ENCODE results near the gene DSCAM.

The DSCAM gene

DNA sequence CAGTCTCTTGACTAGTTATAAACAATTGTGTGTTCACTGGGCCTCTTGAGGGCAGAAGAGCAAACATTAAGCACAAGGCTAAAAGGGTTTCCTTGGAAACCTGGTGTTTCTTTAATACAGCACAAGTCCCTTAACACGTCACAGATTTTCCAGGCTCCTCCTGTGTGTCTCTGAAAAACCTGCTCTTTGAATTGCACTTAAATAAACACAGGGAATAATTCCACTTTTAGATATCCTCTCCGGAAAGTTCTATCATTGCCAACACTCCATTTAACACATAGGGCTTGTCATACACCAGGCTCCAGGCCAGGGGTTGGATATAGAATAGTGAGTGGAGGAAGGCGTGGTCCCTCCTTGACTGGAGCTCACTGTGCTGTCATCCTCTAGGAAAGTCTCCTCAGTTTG is 442.6 kb downstream of the DSCAM start:
- no peaks in the 10 kb centered on the region for H3K9me2 ChIP-seq (replicated peaks; ENCODE audit: insufficient read depth, low read length)
- H3K79me2 ChIP-seq (ENCODE audit: insufficient read depth, low read length), result no peaks in the 10 kb centered on the region
- H3F3A ChIP-seq (ENCODE audit: insufficient read depth), result no peaks in the 10 kb centered on the region
- H3K4me2 ChIP-seq (ENCODE audit: low read depth, low read length, poor library complexity, severe bottlenecking), result no peak overlapping the region
- H4K20me1 ChIP-seq (ENCODE audit: low read depth, low read length), result no peaks in the 10 kb centered on the region
- H3K9me3 ChIP-seq (ENCODE audit: insufficient read depth, low read length), result no peaks in the 10 kb centered on the region
- H3K4me3 ChIP-seq (ENCODE audit: insufficient read depth, low read length, poor library complexity, severe bottlenecking), result no peak overlapping the region
- no peak overlapping the region for H3K9ac ChIP-seq (ENCODE audit: low read length)
- H2AFZ ChIP-seq (ENCODE audit: low read depth, low read length, severe bottlenecking), result no peak overlapping the region
- no peaks in the 10 kb centered on the region for H3K36me3 ChIP-seq (ENCODE audit: low read length)
- TF ChIP-seq EZH2phosphoT487 (conservative IDR thresholded peaks at IDR 0.05; ENCODE audit: low read length), result no peak
- TF ChIP-seq, protein P1, sequence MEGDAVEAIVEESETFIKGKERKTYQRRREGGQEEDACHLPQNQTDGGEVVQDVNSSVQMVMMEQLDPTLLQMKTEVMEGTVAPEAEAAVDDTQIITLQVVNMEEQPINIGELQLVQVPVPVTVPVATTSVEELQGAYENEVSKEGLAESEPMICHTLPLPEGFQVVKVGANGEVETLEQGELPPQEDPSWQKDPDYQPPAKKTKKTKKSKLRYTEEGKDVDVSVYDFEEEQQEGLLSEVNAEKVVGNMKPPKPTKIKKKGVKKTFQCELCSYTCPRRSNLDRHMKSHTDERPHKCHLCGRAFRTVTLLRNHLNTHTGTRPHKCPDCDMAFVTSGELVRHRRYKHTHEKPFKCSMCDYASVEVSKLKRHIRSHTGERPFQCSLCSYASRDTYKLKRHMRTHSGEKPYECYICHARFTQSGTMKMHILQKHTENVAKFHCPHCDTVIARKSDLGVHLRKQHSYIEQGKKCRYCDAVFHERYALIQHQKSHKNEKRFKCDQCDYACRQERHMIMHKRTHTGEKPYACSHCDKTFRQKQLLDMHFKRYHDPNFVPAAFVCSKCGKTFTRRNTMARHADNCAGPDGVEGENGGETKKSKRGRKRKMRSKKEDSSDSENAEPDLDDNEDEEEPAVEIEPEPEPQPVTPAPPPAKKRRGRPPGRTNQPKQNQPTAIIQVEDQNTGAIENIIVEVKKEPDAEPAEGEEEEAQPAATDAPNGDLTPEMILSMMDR (IDR thresholded peaks at IDR 0.05; ENCODE audit: insufficient read depth, low read length, poor library complexity, severe bottlenecking), result no peak
- H3K27ac ChIP-seq (ENCODE audit: low read depth, low read length), result no peak overlapping the region
- H3K27me3 ChIP-seq (ENCODE audit: low read length), result no peaks in the 10 kb centered on the region

DNA sequence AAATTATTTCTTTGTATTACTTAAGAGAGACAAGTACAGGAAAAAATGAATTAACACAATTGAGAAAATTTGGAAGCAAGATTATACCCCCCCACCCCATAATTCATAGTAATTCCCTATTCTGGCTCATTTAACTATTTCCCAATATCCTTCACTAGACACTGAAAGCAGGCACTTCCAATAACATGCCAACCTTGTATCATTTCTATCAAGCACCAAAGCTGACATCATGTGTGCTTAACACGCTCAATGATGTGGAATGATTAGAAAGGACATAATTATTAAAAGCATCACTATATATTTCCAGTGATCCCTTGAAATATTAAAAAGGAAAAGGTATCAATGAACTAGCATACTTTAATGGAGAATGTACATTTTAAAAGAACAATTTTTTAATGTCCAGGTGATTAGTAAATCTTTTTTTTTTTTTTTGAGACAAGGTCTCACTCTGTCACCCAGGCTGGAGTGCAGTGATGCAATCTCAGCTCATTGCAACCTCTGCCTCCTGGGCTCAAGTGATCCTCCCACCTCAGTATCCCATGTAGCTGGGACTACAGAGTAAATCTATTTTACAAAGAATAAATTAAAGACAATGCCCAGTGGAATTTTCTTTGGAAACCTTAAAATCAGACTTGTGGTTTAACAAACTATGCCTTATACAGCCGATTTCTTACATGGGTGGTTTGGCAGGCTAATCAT is 443.9 kb downstream of the DSCAM start:
- Histone ChIP-seq H3K9me3 (ENCODE audit: insufficient read depth, low read length) (no peaks in the 10 kb centered on the region), H2AFZ (ENCODE audit: low read depth, low read length, severe bottlenecking) (no peak overlapping the region), H3K79me2 (ENCODE audit: insufficient read depth, low read length) (no peaks in the 10 kb centered on the region), H3K9me2 (replicated peaks; ENCODE audit: insufficient read depth, low read length) (no peaks in the 10 kb centered on the region), H3K4me2 (ENCODE audit: low read depth, low read length, poor library complexity, severe bottlenecking) (no peak overlapping the region), H3F3A (ENCODE audit: insufficient read depth) (no peaks in the 10 kb centered on the region), H3K4me3 (ENCODE audit: insufficient read depth, low read length, poor library complexity, severe bottlenecking) (no peak overlapping the region), H3K27me3 (ENCODE audit: low read length) (no peaks in the 10 kb centered on the region), H3K27ac (ENCODE audit: low read depth, low read length) (no peak overlapping the region), H4K20me1 (ENCODE audit: low read depth, low read length) (no peaks in the 10 kb centered on the region), H3K9ac (ENCODE audit: low read length) (no peak overlapping the region), H3K36me3 (ENCODE audit: low read length) (no peaks in the 10 kb centered on the region)
- TF ChIP-seq, protein P1 (IDR thresholded peaks at IDR 0.05; ENCODE audit: insufficient read depth, low read length, poor library complexity, severe bottlenecking), result no peak
- TF ChIP-seq EZH2phosphoT487 (conservative IDR thresholded peaks at IDR 0.05; ENCODE audit: low read length), result no peak

DNA sequence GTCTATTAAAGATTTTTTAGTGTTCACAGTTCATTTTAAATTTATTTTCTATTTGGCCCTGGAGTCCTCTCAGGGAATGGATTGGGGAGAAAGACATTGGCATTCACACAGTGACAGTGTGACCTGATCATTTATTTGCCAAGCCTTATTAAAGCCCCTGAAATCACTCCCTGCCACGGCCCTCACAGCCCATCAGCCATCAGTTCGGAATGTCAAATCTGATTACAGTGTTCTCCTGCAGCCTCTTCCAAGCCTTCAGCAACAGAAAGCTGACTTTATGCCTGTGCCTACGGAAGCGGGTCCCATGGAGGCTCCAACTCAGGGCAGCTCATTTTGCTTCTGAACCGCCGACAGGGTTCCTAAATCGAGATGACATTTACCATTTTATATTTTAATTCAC is 451.2 kb downstream of the DSCAM start:
- Histone ChIP-seq H3K9me2 (replicated peaks; ENCODE audit: insufficient read depth, low read length) (no peaks in the 10 kb centered on the region; the same call in 1 of the 2 replicates), H3K4me3 (ENCODE audit: insufficient read depth, low read length, poor library complexity, severe bottlenecking) (no peak overlapping the region), H3K27me3 (ENCODE audit: low read length) (no peaks in the 10 kb centered on the region), H3K27ac (ENCODE audit: low read depth, low read length) (no peak overlapping the region), H3K4me2 (ENCODE audit: low read depth, low read length, poor library complexity, severe bottlenecking) (no peak overlapping the region), H3K36me3 (ENCODE audit: low read length) (no peaks in the 10 kb centered on the region), H3K9me3 (ENCODE audit: insufficient read depth, low read length) (no peaks in the 10 kb centered on the region), H4K20me1 (ENCODE audit: low read depth, low read length) (no peaks in the 10 kb centered on the region), H3F3A (ENCODE audit: insufficient read depth) (no peaks in the 10 kb centered on the region), H3K9ac (ENCODE audit: low read length) (no peak overlapping the region), H3K79me2 (ENCODE audit: insufficient read depth, low read length) (no peaks in the 10 kb centered on the region), H2AFZ (ENCODE audit: low read depth, low read length, severe bottlenecking) (no peak overlapping the region)
- TF ChIP-seq EZH2phosphoT487 (conservative IDR thresholded peaks at IDR 0.05; ENCODE audit: low read length), result no peak
- TF ChIP-seq, protein P1 (IDR thresholded peaks at IDR 0.05; ENCODE audit: insufficient read depth, low read length, poor library complexity, severe bottlenecking), result no peak

Measured in SU-DHL-6 (cell line).